Astrocyte (in vitro differentiated cells and primary cell): ENCODE data around the gene GPC5.

Experiments used
- CTCF ChIP-seq: IDR thresholded peaks from 2 replicates; pipeline ENCODE4 v1.5.1; 2011; ENCODE audit warnings: low read depth, mild to moderate bottlenecking, inconsistent platforms, low read length, moderate library complexity; ENCODE audit not compliant: insufficient read depth
- EZH2 ChIP-seq: IDR thresholded peaks from 2 replicates; pipeline ENCODE4 v1.6.1; 2012; ENCODE audit warnings: mild to moderate bottlenecking, low read length, inconsistent platforms; ENCODE audit not compliant: insufficient read depth

GRCh38 chr13:91571681-91572080 lies 173.3 kb downstream of the GPC5 start:
- TF ChIP-seq CTCF: no peak
- TF ChIP-seq EZH2: no peak
